Central memory CD8-positive, alpha-beta T cell (primary cell): ENCODE results near the gene PBRM1.
A peak's percentile ranks its signal among the peaks of the same experiment; 100 is the strongest.

Experiments
- ATAC-seq: fragments of 150-1000 bp; cut with Tn5 transposase; replicated peaks from 2 replicates; pipeline ENCODE4 v1.10.0; 2022; ENCODE audit warnings: mild to moderate bottlenecking, moderate FRiP score, moderate number of reproducible peaks; ENCODE audit not compliant: poor library complexity, severe bottlenecking; ENCODE audit errors: extremely low read depth
- DNase-seq, 2 donors: peaks; one replicate each; pipeline ENCODE4 v3.0.0; 2021; ENCODE audit warnings: low spot score in 2 of 2
- H3K27ac Mint-ChIP-seq: one replicate; pipeline ENCODE4 v1.8.0; 2022; ENCODE audit warnings: low read depth, mild to moderate bottlenecking, moderate library complexity, mixed read lengths
- H3K27me3 Mint-ChIP-seq: one replicate; pipeline ENCODE4 v1.8.0; 2022; ENCODE audit warnings: mixed read lengths
- H3K36me3 Mint-ChIP-seq: one replicate; pipeline ENCODE4 v1.8.0; 2022; ENCODE audit warnings: mild to moderate bottlenecking, moderate library complexity, mixed read lengths; ENCODE audit not compliant: insufficient read depth
- H3K4me1 Mint-ChIP-seq: one replicate; pipeline ENCODE4 v1.8.0; 2022; ENCODE audit warnings: mixed read lengths
- H3K4me3 Mint-ChIP-seq: one replicate; pipeline ENCODE4 v1.8.0; 2022; ENCODE audit warnings: mild to moderate bottlenecking, moderate library complexity, mixed read lengths
- H3K9me3 Mint-ChIP-seq: one replicate; pipeline ENCODE4 v1.8.0; 2022; ENCODE audit warnings: mixed read lengths

The PBRM1 gene

DNA sequence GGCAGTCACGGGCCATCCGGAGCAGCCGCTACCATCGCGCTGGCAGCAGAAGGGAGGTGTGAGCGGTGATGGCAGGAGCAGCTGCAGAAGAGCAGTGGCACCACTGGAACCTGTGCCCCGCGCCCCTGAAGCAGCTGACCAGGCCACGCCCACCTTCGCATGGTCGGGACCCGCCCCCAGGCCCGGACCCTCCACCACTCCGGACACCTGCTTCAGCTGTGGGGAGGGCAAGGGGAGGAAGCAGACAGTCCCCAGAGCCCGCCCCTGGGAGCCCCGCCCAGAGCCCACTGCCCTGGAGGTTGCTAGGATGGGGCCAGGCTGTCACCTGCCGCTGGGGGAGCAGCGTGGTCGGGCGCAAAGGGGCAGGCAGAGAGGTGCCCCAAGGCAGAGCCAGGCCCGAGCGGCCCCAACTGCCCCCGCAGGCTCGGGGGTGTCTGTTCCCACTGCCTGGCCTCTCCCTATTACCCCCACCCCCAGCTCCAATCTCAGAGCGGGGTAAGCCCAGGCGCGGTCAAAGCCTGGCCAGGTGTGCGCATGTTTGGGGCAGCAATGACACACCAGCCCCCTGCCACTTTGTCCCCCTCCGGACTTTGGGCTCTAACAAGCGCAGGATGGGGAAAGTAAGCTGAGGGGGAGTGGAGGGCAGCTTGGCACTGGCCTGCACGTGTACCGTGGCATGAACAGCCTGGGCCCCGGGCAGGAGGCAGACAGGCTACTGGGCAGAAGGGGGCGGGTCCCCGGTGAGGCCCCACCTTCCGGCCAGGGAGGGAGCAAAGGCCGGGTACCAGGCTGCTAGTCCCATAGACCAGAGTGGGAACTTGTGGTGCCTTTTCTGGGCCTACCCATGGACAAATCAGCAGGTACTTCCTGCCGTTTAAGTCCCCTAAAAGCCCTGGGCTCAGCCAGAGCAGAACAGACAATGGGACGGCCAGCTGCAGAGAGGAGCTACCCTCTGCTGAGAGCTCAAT lies 28.9 kb upstream of the PBRM1 start:
- DNase-seq (no peak), ATAC-seq (no peak)
- Mint-ChIP-seq H3K27me3 (no peaks in the 10 kb centered on the region), H3K4me1 (no peaks in the 10 kb centered on the region), H3K36me3 (peaks cover 15% of the 10 kb centered on the region), H3K9me3 (no peaks in the 10 kb centered on the region), H3K27ac (no peak overlapping the region), H3K4me3 (no peak overlapping the region)

DNA sequence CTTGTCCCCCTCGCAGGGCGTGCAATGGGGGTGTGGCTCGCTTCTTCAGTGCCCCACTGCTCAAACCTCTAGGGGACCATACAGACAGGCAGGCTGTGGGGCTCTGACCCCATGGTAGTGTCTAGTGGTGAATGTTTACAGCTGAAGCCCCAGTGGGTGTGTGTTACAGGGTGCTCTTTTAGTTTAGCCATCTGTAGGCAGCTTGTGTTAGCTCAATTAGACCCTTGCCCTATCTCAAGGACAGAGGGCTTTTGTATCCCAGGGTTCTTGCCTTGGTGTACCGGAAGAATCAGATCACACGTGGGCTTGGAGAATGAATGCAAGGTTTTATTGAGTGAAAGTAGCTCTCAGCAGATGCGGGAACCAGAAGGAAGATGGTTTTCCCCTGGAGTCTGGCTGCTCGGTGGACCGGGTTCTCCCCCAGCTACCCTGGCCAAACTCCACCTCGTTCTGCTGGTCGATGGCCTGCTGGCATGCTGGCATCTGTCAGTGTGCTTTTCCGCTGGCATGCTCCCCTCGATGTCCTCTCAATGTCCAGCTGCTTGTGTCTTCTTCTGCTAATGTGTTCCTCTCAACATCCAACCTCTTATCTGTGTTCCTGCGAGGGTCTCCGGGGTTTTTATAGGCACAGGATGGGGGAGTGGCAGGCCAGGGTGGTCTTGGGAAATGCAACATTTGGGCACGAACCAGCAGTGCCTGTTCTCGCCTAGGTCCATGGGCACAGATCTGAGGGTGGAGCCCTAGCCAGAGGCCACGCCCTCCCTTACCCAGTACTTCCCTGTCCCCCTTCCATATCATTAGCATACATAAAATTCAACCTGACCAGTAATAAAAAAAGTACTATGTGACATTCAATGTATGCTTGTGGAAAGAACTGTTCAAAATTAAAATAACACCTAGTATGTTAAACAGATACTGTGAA lies 26.8 kb upstream of the PBRM1 start:
- no peak overlapping the region for H3K4me3 Mint-ChIP-seq
- no peaks in the 10 kb centered on the region for H3K27me3 Mint-ChIP-seq
- no peak for DNase-seq
- peaks cover 23% of the 10 kb centered on the region for H3K36me3 Mint-ChIP-seq
- no peak for ATAC-seq
- no peak overlapping the region for H3K27ac Mint-ChIP-seq
- no peaks in the 10 kb centered on the region for H3K9me3 Mint-ChIP-seq
- peaks cover 3% of the 10 kb centered on the region for H3K4me1 Mint-ChIP-seq

DNA sequence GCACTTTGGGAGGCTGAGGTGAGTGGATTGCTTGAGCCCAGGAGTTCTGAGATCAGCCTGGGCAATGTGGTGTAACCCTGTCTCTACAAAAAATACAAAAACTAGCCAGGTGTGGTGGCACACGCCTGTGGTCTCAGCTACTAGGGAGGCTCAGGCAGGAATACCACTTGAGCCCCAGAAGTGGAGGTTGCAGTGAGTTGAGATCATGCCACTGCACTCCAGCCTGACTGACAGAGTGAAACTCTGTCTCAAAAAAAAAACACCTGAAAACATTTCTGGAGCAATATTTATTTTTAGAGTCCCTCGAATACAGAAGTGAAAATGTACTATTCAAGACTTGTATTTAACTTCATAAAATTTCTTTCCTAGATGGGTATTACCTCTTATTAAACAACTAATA lies 24.8 kb upstream of the PBRM1 start:
- Mint-ChIP-seq H3K36me3 (peaks cover 28% of the 10 kb centered on the region), H3K27me3 (no peaks in the 10 kb centered on the region), H3K27ac (peak overlapping the region; percentile 44), H3K9me3 (no peaks in the 10 kb centered on the region), H3K4me1 (peaks cover 14% of the 10 kb centered on the region), H3K4me3 (no peak overlapping the region)
- DNase-seq (no peak), ATAC-seq (no peak)

DNA sequence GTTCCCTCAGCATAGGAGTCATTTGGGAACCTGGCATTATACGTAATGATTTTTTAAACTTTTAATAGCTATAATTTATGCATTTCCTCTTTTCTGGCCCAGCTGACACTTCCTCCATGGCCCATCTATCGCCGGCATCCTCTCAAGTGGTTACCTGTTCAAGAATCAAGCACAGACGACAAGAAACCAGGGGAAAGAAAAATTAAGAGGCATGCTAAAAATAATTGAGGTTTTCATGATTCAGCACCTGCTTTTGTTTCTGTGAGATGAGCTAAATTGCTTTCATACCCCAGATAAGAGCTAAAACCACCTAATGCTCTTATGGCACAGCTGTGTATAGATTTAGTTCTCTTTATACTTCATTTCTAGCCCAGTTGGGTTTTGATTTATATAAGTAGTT lies 21.9 kb upstream of the PBRM1 start:
- no peaks in the 10 kb centered on the region for H3K27me3 Mint-ChIP-seq
- peaks cover 24% of the 10 kb centered on the region for H3K4me1 Mint-ChIP-seq
- H3K36me3 Mint-ChIP-seq: peaks cover 30% of the 10 kb centered on the region
- DNase-seq (no peak), ATAC-seq (no peak)
- peak overlapping the region; percentile 93 for H3K4me3 Mint-ChIP-seq
- H3K9me3 Mint-ChIP-seq: no peaks in the 10 kb centered on the region
- H3K27ac Mint-ChIP-seq: no peak overlapping the region

DNA sequence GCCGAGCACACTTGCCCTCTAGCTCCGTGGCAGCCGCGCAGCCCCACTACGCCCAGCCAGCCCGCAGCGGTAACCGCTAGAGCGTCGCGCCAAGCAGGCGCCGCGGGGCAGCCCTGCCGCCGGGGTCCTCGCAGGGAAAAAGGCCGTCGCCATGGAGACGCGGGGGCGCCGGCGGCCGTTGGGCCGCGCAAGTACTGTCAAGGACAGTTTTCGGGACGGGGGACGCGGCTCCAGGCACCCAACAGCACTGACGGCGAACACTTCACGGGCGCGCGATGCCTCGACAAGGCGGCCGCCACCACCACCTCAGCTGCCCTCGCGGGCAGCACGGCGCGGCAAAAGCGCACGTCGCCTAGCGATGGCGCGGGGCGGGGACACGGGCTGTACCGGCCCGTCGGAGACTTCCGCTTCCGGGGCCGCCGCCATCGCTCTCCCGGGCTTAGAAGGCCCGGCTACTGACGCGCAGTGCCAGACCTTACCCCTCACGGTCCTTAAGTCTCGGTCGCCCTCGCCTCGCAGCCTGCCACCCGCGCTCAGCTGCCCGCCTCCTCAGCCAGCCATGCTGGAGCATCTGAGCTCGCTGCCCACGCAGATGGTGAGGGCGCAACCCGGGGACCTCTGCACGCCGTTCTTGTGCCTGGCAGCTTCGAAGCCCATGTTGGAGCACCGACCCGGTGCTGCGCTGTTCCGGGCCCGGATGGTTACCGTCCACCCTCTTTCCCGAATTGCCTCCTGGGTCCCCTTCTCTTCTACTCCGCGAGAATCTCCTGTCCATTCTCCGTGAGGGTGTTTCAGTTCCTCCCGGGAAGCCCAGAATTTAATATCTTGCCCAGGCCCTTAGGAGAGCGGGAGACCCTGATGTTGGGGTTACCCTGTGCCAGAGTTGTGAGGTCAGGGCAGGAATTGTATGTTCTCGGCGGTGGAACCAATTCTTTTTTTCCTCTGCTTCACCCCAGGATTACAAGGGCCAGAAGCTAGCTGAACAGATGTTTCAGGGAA lies 20.3 kb upstream of the PBRM1 start, which contains the start of the genes GLT8D1 and SPCS1:
Gene GLT8D1 (minus strand): TSS at position 104 of the 999 bp plus-strand sequence. CDS start 5,331 bp downstream, outside the sequence.
Gene SPCS1 (plus strand): TSS at position 419 of the 999 bp plus-strand sequence. CDS start 141 bp downstream, at position 560.
- DNase-seq: peak; percentile 81 to 82
- Mint-ChIP-seq H3K36me3 (peaks cover 31% of the 10 kb centered on the region), H3K4me1 (peaks cover 24% of the 10 kb centered on the region), H3K4me3 (peak within 1 kb of the TSS; percentile 93), H3K27ac (peak within 1 kb of the TSS; percentile 97), H3K27me3 (no peaks in the 10 kb centered on the region), H3K9me3 (no peaks in the 10 kb centered on the region)
- ATAC-seq: peak; percentile 94

DNA sequence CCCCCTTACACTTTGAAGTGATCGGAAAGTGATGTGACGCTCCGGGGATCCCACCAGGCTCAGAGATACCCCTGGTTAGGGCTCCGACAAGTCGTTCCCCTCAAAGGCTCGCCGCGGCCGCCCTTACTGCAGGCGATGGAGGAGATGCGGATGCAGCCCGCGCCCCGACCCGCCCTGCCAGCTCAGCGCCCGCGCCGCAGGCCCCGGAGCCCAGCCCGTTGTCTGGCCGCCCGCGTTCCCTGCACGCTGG lies 19.6 kb upstream of the PBRM1 start:
- peak; percentile 66 for ATAC-seq
- H3K9me3 Mint-ChIP-seq: no peaks in the 10 kb centered on the region

DNA sequence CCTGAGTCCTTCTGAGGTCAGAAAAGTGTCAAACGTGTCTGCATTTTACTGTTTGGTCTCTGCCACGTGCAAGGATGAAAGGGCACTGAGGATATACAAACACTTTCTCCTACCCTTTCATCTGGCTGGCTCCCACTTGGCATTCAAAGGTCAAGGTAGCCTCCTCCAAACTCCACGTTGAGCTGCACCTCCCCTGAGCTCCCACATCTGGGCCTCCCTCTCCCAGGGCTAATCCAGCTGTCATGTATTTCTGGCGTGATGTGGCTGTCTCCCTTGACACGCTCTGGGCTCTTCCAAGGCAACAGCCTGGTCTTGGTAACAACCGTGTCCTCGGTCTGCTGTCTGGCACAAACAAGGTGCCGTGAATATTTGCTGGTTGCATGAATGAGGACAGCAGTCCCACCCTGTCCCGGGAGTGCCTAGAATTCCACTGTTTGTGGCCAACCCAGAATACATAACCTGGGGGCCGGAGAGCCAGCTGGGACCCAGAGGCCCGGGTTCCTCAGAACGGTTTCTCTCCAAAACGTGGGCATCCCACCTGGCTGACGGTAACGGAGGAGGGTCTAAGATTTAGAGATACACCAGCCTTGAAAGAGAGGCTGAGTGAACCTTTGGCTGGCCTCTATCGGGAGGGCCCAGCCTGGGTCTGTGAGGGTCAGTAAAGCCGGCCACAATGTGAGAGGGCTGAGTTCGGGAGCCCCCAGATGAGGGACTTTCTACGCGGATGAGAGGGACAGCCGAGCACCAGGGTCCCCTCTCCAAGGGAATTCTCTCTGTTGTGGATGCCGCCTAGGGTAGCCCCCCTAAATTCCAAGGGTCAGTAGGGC lies 19.1 kb upstream of the PBRM1 start:
- H3K4me3 Mint-ChIP-seq: peak overlapping the region; percentile 93
- DNase-seq (no peak), ATAC-seq (no peak)
- H3K9me3 Mint-ChIP-seq: no peaks in the 10 kb centered on the region
- H3K36me3 Mint-ChIP-seq: peaks cover 27% of the 10 kb centered on the region
- peaks cover 24% of the 10 kb centered on the region for H3K4me1 Mint-ChIP-seq
- peak overlapping the region; percentile 97 for H3K27ac Mint-ChIP-seq
- H3K27me3 Mint-ChIP-seq: no peaks in the 10 kb centered on the region

More for the DNA sequence above, 19.6 kb upstream of the PBRM1 start:
- Mint-ChIP-seq H3K27ac (peak overlapping the region; percentile 97), H3K36me3 (peaks cover 31% of the 10 kb centered on the region), H3K4me1 (peaks cover 24% of the 10 kb centered on the region), H3K27me3 (no peaks in the 10 kb centered on the region), H3K4me3 (peak overlapping the region; percentile 93)
- no peak for DNase-seq

DNA sequence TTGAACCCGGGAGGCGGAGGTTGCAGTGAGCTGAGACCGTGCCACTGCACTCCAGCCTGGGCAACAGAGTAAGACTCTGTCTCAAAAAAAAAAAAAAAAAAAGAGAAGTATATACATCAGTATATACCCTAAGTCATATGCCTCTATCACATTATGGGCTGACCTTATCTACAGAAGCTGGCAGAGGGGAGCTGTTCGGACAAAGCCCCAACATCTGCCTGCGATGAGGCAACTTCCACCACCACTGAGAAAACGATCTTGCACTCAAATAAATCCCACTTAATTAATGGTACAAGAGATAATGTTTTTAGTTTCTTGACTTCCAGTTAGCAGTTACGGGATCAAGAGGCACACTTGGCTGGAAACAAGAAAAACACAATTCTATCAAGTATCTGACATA lies 17.6 kb upstream of the PBRM1 start:
- DNase-seq: no peak
- no peak for ATAC-seq
- Mint-ChIP-seq H3K27me3 (no peaks in the 10 kb centered on the region), H3K27ac (no peak overlapping the region), H3K4me3 (peak overlapping the region; percentile 3), H3K9me3 (no peaks in the 10 kb centered on the region), H3K36me3 (peaks cover 23% of the 10 kb centered on the region), H3K4me1 (peaks cover 24% of the 10 kb centered on the region)

DNA sequence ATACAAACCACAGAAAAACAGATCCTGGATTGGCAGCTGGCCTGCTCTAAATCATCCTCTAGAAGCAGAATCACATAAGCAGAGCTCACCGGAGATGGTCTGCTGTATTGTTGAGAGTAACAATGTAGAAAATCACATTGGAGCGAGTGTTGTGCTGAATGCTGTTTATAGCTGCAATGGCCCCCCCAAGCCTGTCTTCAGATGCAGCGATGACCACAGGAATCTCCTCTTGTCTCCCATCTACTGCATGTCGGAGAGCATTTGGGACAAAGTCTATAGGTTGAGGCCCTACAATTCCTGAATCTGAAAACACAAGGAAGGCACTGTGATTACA lies 11.9 kb upstream of the PBRM1 start:
- ATAC-seq (no peak), DNase-seq (no peak)
- peaks cover 46% of the 10 kb centered on the region for H3K36me3 Mint-ChIP-seq
- H3K27ac Mint-ChIP-seq: no peak overlapping the region
- no peaks in the 10 kb centered on the region for H3K27me3 Mint-ChIP-seq
- no peak overlapping the region for H3K4me3 Mint-ChIP-seq
- peaks cover 6% of the 10 kb centered on the region for H3K4me1 Mint-ChIP-seq
- H3K9me3 Mint-ChIP-seq: no peaks in the 10 kb centered on the region

DNA sequence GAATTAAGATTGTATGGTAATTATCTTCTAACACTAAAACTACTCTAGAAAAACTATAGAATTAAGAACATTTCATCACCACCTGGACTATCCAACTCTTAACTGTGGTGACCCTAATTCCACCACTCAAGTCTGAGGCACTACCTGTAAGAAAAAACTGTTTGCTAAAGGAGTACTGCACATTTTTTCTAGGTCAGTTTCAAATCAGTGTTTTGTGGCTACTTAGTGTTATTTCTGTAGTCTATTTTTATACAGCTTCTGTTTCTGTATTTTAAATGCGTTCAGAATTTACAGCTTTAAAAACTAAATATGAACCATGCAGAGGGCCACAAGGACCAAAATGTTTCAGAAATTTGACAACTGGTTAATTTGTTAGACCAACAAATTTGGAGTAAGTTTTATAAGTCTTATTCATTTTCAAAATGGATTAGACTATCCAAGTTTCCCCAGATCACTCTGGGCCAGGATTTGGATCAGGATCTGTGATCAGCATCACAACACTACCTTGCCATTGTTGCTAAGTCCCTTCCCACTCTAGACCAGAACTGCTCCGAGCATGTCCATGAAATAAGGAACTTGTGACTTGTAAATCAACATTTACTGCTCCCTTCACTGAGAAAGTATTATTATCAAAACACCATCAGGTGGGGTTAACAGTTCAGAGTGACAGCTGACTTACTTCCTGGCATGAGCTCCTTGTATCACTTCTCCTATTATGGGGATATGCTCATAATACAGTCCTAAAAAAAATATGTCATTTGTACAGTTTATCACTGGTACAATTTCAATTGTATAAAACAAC lies 11.3 kb upstream of the PBRM1 start:
- no peak overlapping the region for H3K4me3 Mint-ChIP-seq
- H3K27me3 Mint-ChIP-seq: no peaks in the 10 kb centered on the region
- H3K36me3 Mint-ChIP-seq: peaks cover 52% of the 10 kb centered on the region
- DNase-seq: no peak
- no peaks in the 10 kb centered on the region for H3K9me3 Mint-ChIP-seq
- H3K27ac Mint-ChIP-seq: no peak overlapping the region
- ATAC-seq: no peak
- H3K4me1 Mint-ChIP-seq: peaks cover 6% of the 10 kb centered on the region
